Measurements from ENCODE around the gene CDK5R1.

Gene CDK5R1

DNA sequence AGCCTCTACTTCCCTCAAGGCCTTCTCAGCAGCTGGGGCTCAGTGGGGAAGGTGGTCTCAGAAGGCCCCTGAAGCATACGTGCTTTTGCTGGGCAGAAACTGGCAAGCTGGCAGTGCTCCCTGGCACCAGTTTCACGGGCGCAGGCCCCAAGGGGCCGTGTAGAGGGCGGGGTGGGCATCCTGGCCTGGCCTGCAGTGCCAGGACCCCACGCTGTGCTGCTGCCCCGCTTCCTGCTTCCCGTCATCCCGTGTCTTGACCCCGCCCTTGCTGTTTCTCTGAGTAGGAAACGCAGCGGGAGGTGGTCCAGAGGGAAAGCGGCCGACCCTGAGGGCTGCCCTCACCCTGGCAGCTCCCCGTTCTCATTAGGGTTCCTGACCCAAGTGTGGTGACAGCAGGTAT is 6.8 kb downstream of the CDK5R1 start:
- DNase-seq, result no peak

DNA sequence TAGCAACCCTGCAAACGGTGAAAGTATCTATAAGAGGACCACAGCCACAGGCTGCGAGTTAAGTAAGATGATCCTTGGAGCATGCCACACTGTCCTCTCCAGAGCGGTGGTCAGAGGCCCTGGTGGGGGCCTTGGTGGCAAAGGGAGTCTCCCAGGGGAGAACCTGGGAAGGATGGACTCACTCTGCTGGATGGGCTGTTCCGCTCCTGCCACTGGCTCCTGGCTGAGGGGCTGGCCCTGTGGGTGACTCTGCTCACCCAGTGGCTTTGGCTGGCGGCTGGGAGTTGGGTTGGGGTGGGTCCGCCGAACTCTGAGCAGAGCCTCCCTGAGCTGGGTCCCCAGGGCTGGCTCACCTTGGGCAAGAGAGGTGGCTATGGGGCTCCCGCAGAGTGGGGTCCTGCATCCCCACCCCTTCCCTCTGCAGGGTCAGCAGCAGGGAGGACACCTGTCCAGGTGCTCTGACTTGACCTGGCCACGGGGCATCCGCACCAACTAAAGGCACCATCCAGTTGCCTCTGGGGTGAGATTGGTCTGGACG is 7.3 kb downstream of the CDK5R1 start:
- DNase-seq, result no peak

DNA sequence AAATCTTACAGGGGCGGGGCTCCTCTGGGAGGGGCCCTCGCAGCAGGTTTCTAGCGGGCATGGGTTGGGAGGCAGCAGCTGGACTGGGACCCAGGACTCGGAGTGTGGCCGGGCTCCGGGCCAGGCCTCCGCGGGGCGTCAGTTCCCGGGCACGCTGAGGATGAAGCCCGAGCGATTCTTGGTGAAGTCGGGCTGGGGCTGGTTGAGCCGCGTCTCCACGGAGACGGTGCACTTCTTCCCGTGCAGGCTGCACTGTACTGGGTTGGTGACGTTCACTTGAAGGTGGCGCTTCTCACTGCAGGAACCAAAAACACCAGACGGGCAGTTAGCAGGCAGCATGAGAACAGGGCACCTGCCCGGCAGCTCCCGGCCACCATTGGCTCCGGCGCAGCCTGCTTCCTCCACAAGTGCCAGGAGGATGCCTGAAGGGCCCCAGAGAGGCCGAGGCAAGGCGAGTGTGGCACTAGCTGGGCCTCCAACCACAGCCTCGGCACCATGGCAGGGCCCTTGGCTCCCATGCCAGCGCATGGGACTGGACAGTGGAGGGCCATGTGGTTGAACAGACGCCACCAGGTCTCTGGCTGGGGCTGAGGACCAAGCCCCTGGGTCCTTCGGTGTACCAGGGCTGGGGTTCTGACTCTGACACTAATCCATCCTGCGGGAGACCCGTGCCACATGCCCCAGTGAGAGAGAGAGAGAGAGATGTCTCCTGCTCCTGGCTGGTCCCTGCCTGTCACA is 8.0 kb downstream of the CDK5R1 start:
- peak in 7 of 14 donors; percentile 17 to 94 (median 33) for DNase-seq

DNA sequence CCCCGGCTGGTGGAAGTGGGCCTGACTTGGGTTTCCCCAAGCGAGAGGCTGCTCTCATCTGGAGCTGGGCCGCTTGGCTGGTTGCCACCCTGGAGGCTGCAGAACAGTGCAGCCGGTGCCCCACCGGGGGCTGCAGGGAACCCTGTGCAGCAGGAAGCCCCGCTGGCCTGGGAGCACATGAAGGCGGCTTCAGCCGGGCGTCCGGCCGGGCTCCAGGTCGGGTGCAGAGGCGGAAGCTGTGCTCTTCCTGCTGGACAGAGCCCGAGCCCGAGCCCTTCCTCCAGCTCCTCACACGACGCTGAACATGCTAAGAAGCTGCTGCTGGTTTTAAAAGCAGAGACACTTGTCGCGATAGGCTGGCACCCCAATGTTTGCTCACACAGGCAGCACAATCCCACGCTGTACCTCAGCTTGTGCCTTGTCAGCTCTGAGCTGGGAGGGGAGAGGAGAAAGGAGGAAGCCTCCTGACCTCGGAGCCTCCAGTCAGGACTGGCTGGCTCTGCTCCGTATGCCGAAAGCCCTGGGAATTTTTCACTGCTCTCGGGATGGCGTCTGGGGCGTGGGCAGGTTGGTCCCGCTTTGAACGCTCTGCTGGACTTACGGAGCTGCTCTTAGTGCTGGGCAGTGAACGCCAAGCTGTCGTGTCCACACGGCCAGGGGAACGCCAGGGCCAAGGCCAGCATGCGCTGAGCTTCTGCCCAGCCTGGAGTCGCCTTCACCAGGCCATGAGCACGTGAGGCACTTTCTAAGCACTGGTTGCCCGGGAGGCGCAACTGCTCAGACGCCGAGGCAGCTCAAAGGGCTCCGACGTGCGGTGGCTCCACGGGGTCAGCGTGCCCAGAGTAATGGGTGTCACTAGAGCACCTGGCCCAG is 8.8 kb downstream of the CDK5R1 start:
- DNase-seq, result peak in 7 of 14 donors; percentile 25 to 81 (median 43)

DNA sequence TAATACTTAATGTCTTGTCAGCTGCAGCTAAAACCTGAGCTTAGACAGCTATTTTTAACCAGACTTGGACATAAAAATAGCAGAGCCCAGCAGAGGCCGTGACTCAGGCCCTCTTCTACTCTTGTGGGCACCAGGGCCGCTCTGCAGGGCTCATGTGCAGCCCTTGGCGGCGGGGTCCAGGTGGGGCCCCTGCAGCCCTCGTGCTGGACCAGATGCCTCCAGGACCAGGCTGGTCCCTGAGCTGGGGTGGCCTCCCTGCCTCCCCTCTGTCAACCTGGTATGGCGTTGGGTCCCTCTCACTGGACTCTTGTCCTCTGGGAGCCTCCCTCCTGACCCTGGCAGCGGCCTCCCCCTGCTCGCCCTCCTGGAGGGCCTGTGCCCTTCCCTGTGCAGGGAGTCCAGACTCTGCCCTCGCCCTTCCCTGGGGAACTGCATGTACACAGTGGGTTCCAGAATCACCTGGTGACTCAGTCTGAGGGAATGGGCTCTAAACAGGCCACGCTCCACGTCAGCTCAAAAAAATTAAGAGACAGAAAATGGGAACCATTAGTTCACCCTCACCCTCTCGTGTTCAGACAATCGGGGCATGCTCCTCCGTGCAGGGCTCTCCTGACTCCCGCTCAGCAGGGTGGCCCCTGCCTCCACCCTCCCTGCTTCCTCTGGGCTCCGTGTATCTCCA is 9.7 kb downstream of the CDK5R1 start:
- DNase-seq, result peak in 1 of 14 donors; percentile 43

DNA sequence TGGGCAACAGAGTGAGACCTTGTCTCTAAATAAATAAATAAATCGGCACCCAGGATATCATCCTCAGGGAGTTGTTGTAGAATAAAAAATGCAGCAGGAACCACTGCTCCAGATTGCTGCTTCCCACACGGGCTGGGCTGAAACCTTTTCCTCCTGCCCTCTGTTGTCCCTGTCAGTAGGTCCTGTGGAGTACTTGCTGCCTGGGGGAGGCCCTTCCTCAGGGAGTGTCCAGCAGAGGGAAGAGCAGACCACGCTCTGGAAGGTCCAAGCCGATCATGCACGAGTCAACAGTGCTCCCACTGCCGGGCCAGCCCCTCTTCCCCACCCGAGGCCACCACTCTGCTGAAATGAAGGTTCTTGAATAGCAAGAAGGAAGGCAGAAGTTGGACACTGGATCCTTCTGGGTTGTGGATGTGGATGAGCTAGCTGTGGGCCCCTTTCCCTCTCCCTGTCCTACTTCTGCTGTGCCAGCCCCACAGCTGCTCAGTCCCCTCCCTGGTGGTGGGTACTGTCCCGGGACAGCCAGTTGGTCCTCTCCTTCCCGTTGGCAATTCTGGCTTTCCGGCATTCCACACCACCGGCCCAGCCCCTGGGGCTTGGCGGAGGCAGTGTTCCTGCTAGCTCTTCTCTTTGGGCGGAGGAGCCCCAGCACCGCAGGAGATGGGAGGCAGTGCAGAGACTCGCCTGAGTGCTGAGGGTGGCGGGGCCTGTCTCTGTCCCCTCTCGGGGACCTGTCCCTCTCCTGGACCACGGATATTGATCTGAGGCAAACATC is 10.8 kb downstream of the CDK5R1 start:
- peak in 1 of 14 donors; percentile 11 for DNase-seq

DNA sequence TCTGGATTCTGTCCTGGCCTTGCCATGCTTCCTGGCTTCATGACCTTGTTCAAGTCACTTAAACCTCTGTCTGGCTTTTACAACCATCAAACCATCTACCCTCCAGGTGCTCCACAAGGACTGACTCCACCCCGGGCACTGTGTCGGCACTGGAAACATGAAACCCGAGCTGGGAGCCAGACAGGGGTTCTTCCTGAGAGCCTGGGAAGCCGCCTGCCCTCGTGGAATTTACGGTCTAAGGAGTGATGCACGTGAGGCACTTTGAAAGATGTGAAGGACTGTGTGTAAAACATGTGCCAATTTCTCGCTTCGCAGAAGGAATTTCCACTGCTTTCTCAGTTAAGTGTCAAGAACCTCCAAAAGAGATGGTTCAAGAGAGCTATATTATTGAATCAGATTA is 11.6 kb downstream of the CDK5R1 start:
- no peak for DNase-seq

DNA sequence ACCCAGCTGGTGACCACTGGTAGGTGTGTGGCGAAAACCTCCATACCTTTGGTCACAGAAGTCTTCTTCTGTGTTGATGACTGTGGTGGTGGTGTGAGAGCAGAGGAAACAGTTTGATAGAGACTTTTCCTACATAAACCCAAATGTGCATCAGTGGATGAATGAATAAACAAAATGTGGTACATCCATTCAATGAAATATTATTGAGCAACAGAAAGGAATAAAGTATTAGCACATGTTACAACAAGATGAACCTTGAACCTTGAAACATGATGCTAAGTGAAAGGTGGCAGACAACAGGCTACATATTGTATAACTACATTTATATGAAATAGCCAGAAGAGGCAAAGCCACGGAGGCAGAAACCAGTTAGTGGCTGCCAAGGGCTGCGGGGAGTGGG is 15.2 kb downstream of the CDK5R1 start:
- DNase-seq, result no peak

DNA sequence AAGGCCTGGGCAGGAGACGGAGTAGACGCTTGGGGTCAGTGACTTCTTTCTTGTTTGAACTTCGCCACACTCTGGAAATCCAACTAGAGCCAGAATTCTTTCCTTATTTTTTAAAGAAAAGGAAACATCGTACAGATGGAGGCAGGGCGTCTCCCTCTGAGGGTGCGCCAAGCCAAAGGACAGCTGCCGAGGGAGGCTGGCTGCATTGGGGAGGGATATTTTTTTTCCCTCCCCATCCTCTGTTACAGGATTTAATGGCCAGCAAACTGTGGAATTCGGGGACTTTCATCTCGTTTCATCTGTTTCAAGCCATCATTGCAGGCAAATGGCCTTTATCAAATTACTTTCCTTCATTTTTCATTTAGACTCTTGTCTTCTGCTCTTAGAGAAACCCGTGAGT is 15.9 kb downstream of the CDK5R1 start:
- DNase-seq, result no peak

DNA sequence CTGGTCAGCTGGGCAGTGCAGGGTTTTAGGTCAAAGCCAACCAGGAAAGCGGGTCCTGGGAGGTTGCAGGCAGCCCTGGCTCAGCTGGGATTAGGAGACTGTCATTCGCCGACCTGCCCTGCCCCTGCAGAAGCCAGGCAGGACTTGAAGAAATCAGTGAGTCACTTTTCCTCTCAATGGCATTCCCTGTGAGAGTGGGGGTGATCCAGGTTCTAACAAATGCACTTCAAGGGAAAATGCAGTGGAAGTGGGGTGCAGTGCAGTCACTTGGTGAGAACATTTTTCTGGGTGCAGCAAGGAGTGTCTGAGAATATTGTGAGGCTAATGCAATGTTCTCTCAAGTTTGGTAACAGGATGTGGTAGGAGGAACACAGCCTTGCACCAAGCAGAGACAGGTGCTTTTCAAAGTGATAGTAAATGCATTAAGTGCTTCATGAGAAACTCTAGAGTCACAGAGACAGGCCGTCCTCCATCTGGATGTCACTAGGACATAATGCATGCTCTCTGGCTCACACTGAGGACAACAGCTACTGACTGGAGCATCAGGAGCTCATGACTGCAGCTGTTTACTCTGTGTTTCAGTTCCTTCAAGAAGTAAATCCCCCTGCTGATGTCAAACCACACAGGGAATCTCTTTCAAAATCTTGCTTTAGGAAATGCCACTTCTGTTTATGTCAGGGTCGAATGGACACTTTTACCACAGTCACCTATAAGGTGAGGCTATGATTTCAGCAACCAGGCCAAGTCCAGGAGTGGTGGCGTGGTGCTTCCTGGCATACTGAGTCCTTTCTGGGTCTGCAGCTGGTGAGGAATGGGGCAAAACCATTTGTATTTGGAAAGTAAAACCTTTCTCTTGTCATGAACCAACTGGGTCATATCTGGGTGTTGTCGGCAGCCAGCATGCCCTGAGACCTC is 16.7 kb downstream of the CDK5R1 start:
- DNase-seq, result peak in 3 of 14 donors; percentile 16 to 34 (median 21)

DNA sequence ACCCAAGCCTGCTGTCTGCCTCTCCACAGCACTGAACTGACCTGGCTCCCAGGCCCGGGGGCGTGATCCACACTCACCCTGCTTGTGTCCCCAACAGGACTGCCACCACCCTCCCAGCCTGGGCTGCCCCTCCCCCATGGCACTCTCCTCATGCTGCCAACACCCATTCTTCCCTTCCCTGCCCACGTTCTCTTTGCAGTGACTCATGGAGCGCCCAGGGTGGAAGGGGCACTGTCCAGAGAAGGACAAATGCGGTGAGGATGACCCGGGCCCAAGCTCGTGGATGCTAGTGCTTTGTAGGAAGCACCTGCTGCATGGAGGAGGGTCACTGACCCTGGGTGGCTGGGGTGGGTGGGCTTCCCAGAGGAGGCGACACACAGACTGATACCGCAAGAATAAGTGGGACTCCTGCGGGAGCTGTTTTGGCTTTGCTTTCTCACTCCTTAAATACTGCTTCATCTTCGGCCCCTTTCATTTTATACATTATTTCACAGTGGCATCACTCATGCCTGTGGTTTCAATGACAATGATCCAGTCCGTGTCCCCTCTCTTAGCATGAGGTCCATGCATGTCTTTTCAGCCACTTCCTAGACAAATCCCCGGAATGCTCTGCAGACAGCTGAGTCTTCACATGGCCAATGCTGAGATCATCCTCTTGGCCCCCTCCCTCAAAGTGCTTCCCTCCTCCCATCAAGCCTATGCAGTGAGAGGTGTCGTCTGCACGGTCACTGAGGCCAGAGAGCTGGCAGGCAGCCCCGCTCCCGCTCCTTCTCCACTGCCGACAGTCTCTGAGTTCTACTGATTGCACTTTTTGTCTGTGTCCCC is 17.6 kb downstream of the CDK5R1 start:
- DNase-seq, result peak in 2 of 14 donors; percentile 19 to 37

DNA sequence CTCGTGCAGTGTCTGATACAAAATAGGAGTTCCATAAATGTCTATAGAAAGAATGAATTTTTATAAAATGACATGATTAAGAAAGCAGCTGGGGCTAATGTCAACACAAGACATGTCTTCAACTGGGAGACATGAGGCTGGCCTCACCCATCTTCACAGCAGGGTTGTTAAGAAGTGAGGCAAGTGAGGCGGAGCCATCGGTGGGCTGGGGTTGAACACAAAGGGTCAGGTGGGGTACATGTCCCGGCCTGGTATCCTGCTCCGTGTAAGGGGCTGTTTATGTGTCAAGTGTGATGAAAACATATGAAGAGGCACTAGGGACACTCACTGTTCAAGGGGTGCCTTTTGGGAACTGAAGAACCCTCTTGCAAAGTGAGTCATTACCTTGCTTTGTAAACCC is 22.1 kb downstream of the CDK5R1 start:
- no peak for DNase-seq

DNA sequence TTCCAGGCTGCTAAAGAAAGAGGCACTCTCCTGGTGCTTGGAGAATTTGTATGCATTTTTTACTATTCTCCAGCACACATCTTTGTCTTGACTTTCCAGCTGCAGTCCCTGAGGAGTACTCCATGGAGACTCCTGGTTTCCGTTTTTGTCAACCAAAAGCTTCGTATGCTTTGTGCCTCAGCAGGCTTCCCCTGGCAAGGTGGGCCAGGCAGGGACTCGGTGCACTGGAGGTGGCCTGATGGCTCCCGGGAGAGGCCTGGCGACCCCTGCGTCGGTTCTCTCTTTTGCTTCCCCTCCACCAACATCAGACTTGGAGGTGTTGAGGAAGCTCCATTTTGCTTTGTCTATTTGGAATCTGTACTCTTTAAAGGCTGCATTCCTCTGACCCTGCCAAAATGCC is 23.7 kb downstream of the CDK5R1 start:
- DNase-seq, result no peak

DNA sequence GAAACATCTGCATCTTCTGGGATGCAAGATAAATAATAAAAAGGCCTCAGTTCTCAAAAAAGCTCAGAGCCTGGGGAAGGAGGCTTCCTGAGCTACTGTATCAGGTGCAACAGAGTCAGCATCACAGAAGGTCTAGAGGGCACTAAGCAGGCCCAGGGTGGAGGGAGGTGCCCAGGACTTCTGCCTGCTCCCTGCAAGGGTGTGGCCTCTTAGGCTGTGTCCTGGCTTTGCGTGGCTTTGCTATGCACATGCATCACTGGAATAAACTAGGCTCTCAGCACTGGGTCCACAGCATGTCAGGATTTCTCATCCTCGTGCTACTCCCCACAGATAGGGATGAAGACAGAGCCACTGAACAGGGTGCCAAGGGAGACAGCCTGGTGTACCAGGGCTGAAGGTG is 25.5 kb downstream of the CDK5R1 start:
- no peak for DNase-seq

DNA sequence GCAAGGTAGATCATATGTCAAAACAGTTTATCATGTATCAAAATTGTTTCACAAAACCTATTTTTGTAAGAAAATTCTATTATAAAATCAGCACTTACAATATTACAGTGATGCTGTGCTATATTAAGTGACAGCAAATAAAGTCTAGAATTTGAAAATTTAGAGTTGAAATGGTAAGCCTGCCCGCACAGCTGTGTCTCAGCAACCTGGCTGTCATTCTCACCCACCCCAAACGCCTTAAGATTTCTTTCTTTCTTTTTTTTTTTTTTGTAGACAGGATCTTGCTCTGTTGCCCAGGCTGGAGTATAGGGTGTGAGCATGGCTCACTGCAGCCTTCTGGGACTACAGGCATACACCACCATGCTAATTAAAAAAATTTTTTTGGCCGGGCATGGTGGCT is 26.8 kb downstream of the CDK5R1 start:
- DNase-seq, result no peak

DNA sequence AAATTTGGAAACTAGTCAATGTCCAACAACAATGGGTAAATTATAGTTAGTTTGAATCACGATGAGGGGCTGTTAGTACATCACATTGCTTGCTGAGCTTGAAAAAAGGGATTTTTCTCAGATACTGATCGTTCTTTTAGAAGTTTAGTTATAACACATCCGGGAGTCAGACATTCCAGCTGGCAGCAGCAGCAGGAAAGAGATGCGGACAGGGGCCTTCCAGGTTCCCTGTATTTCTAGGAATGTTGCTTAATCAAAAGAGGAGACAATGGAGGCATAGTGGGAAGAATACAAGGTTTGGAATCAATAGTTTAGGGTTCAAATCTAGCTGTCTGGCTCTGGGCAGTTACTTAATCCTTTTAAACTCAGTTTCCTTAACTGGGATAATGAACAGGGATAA is 27.8 kb downstream of the CDK5R1 start:
- DNase-seq, result no peak

DNA sequence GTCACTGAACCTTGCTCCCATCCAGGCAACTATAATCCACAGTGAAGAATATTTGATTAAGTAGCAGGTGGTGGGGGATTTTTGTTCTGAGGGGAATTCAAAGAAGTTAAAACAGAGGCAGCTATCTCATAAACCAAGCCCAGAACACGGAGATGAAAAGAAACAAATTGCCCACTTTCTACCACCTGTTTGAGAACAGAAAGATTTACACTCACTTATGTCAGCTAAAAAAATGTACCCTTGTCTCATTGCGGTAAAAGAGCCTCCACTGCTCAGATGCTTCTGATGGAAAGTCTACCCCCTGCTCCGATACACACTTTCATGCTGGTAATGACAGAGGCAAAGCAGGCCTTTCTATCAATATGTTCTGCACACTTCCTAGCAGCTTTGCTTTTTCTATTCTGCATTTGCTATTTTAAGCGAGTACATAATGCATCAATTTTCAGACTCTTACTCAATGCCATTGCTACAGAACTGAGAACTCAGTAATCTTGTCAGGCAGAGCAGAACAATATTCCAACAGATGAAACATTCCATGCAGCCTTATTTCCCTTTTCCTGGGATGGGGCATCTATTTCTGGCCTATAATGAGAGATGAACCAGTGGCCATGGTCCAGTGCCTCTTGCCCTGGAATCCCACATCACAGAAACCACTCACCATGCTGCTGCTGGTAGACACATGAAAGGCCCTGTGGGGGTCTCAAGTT is 29.0 kb downstream of the CDK5R1 start:
- DNase-seq, result no peak

DNA sequence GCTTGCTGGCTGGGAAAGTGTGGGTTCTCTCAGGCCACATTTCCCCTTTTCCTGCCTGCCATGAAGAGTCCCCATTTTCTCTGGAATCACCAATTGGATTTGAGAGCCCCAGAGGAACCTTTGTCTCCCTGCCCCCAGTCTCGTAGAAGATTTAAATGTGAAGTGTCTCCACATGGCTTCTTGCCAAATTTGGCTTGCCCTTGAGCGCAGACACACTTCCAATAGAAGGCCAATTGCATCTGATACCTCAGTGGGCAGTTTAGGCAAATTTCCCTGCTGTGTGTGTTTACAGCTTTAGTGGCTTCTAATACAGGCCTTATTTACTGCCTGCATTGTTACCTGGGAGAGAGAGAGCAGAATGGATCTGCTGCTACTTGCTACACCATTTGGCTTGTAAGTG is 29.7 kb downstream of the CDK5R1 start:
- DNase-seq, result no peak

DNA sequence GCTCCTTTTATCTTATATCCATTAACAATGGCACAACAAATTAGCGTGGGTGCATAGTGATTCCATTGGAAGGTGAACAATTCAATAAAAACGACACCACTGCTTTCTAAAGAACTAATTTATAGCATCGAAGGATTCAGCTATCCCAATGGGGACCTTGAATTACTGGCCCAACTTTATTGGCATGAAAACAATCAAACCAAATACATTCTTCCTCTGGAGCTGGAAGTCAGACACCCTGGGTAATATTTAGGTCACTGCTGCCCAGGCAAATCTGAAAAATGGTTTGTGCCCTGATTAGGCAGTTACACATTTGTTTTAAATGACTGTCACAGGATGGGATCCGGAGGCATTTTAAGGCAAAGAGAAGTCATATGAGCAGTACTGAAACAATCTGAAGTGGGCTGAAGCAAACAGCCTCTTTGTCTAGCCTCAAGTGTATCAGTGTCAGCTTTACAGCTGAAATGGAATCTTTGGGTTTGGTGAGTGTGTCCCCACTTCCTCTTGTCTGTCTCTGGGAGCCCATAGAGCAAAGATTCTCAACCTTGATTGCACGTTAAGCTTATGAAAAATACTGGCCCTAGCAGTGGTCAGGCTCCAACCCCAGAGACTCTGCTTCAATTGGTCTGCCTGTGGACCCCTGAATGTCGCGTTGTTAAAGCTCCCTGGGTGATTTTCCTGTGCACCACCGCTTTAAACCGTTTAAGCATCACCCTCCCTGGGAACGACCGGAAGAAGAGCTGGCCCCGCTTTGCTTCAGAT is 30.3 kb downstream of the CDK5R1 start:
- DNase-seq, result peak in 1 of 14 donors; percentile 22

Data from C1 segment of cervical spinal cord (tissue), 14 donors.